Fibroblast of mammary gland (primary cell): ENCODE results near the gene STX8.
"Not testable (repeated sequence)": the region's sequence is repeated elsewhere in the genome, so short reads cannot be mapped to it uniquely, and the experiment has no call there.

Experiments used
- DNase-seq: peaks from one replicate; pipeline ENCODE4 v3.0.0-alpha.2; 2010; ENCODE audit warnings: low read depth
- H3K4me3 ChIP-seq: 2 replicates; pipeline ENCODE4 v1.5.1; 2011; ENCODE audit warnings: low read depth, mild to moderate bottlenecking, low read length, moderate library complexity; ENCODE audit not compliant: control insufficient read depth
- TF ChIP-seq, protein P1 (sequence below): conservative IDR thresholded peaks from 2 replicates; pipeline ENCODE4 v1.5.1; 2011; ENCODE audit warnings: low read depth, low read length, inconsistent platforms; ENCODE audit not compliant: control insufficient read depth, insufficient read depth

Gene STX8

DNA sequence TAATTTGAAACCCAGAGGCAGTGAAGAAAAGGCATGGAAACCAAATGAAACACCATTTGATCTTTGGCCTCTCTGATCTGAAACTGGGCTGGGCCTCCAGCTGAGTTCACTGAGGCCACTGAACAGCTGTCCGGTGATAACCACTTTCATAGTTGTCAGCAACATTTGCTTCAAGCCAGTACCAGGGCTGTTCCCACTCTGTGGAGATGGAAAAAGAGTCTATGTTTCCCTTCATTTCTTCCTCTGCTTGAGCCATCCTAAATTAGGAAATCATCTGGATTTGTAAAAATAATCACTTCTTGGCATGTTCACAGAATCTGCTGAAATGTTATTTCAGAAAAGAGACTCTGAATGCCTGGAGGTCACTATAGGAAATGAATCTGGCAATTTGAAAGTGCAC, 119.3 kb downstream of the STX8 start:
- TF ChIP-seq, protein P1, sequence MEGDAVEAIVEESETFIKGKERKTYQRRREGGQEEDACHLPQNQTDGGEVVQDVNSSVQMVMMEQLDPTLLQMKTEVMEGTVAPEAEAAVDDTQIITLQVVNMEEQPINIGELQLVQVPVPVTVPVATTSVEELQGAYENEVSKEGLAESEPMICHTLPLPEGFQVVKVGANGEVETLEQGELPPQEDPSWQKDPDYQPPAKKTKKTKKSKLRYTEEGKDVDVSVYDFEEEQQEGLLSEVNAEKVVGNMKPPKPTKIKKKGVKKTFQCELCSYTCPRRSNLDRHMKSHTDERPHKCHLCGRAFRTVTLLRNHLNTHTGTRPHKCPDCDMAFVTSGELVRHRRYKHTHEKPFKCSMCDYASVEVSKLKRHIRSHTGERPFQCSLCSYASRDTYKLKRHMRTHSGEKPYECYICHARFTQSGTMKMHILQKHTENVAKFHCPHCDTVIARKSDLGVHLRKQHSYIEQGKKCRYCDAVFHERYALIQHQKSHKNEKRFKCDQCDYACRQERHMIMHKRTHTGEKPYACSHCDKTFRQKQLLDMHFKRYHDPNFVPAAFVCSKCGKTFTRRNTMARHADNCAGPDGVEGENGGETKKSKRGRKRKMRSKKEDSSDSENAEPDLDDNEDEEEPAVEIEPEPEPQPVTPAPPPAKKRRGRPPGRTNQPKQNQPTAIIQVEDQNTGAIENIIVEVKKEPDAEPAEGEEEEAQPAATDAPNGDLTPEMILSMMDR = no peak
- DNase-seq = no peak
- H3K4me3 ChIP-seq = no peak overlapping the region

DNA sequence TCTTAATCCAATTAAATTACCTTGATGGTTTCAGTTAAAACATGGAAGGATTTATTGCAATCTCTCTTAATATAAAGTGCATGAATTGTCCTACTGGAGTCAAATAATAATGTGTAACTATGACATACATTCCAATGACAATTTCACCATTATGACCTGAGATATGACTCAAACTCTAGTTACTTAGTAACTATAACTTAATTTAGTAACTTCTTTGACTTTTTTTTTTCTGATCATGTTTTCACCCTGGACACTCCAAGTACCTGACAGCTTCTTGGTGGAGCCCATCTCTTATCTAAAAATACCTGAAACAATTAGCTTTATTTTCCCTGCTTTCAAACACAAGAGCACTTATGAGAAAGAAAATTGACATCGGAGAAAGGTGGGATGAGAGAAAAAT, 123.7 kb downstream of the STX8 start:
- TF ChIP-seq, protein P1 = no peak
- no peak for DNase-seq
- H3K4me3 ChIP-seq = no peak overlapping the region

DNA sequence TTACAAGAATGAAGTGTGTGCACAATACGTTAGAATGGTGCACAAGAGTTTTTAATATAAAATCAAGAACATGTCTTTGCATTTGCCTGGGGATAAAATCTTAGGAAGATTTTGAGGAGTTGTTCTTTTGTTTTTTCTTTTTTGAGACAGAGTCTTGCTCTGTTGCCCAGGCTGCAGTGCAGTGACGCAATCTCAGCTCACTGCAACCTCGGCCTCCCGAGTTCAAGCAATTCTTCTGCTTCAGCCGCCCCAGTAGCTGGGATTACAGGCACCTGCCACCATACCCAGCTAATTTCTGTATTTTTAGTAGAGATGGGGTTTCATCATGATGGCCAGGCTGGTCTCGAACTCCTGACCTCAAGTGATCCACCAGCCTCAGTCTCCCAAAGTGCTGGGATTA, 128.3 kb downstream of the STX8 start:
- H3K4me3 ChIP-seq, DNase-seq: not testable (repeated sequence)

DNA sequence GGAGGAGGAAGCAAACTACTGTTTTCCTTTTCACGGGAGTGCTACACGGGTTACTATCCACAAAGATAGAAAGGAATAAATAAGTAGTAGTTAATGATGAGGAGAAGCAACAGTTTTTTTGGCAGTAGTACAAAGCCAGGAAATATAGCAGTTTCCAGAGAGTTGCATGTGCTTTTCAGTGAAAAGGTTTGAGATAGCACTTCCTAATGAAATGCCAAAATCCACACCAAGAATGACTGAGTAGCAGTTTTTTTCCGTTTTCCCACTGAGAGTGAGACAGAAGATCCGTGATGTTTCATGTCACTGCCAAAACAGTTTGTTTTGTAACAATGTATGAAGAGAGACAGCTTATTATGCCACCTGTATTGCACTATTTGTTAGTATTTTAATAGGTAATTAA, 129.1 kb downstream of the STX8 start:
- DNase-seq = no peak
- H3K4me3 ChIP-seq = no peak overlapping the region
- TF ChIP-seq, protein P1 = no peak

DNA sequence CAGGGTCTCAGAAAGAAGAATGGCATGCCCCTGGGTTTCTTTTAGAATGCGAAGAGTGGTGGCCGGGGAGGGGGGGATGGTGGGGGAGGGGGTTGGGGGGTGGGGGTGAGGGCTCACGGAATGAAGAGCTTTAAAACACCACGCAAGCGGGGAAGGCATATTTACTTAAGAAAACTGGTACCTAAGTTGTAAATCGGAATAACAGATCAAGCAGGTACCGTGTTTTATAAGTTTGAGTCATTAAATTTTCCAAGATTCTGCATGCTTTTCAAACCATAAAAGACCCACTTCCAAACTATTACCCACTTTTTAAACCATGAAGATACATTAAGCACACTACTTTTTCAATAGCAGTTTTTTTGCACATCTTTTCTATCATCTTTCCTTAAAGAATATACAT, 130.2 kb downstream of the STX8 start:
- no peak overlapping the region for H3K4me3 ChIP-seq
- TF ChIP-seq, protein P1 = no peak
- DNase-seq = no peak

DNA sequence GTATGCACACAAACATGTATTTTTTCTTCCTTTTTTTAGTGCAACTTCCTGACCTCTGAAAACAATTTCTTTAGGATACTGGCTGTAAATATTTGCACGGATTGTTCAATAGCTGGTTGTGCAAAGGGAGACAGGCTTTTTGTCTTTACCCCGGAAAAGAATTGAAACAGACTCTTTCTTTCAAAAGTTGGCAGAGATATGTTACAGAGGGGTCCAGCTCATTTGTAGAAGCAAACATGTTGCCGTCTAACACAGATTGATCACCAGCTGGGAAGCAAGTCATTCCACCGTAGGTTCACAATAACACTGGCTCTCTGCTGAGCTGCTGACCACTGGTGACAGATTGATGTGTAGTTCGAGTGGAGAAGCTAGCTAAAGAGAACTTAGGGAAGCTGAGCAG, 130.9 kb downstream of the STX8 start:
- H3K4me3 ChIP-seq = no peak overlapping the region
- TF ChIP-seq, protein P1 = no peak
- peak; percentile 29 for DNase-seq

DNA sequence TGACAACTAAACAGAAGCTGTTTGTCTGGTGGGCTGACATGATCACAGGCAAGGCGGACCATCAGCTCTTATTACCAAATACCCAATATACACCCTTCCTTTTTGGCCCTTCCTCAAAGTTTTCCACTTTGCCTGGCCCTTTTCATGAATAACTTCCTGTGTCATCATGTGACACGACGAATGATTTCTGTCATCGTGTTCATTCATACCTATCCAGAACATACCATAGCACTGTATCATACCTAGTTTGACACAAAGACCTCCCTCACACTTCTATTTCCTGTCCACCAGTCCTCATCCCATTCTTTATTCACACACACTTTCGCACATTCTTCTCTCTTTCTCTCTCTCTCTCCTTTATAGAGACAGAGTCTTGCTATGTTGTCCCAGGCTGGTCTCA, 131.8 kb downstream of the STX8 start:
- TF ChIP-seq, protein P1 = no peak
- DNase-seq = no peak
- H3K4me3 ChIP-seq = no peak overlapping the region
